ENCODE measurements around the gene RGL1.
A peak's percentile ranks its signal among the peaks of the same experiment; 100 is the strongest.

Gene RGL1

GRCh38 chr1:183880531-183881243, 75.8 kb downstream of the RGL1 start (continued):
- TF ChIP-seq ZNF132 (tag by site-specific recombination; IDR thresholded peaks at IDR 0.05; ENCODE audit: borderline replicate concordance), result no peak
- TF ChIP-seq ZFP3 (tag by site-specific recombination; IDR thresholded peaks at IDR 0.05; ENCODE audit: low read depth), result no peak
- TF ChIP-seq, protein P1, sequence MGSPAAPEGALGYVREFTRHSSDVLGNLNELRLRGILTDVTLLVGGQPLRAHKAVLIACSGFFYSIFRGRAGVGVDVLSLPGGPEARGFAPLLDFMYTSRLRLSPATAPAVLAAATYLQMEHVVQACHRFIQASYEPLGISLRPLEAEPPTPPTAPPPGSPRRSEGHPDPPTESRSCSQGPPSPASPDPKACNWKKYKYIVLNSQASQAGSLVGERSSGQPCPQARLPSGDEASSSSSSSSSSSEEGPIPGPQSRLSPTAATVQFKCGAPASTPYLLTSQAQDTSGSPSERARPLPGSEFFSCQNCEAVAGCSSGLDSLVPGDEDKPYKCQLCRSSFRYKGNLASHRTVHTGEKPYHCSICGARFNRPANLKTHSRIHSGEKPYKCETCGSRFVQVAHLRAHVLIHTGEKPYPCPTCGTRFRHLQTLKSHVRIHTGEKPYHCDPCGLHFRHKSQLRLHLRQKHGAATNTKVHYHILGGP (tag by site-specific recombination; IDR thresholded peaks at IDR 0.05), result no peak
- no peak for TF ChIP-seq GFI1B (tag by site-specific recombination; IDR thresholded peaks at IDR 0.05)
- no peak for TF ChIP-seq RBAK (tag by site-specific recombination; IDR thresholded peaks at IDR 0.05)

GRCh38 chr1:183881387-183882131, 76.6 kb downstream of the RGL1 start:
- peaks cover 0 to 15% of the 10 kb centered on the region in 2 experiments; a peak in 1 of 3 replicates for H3K36me3 ChIP-seq (ENCODE audit: control insufficient read depth in 2 of 2, insufficient read depth in 1 of 2, low read length in 2 of 2)
- CTCF ChIA-PET, result interaction anchor here (0.6 to 1.3 kb wide), 5 partner anchors 17 to 399 kb away, joined by 3 to 4 read pairs (median 3); no protein-coding TSS in a partner anchor
- POLR2A ChIA-PET, result interaction anchor here (0.6 to 1.2 kb wide), 3 partner anchors 12 to 75 kb away, joined by 3 to 5 read pairs (median 3); no protein-coding TSS in a partner anchor
- TF ChIP-seq, protein P2, sequence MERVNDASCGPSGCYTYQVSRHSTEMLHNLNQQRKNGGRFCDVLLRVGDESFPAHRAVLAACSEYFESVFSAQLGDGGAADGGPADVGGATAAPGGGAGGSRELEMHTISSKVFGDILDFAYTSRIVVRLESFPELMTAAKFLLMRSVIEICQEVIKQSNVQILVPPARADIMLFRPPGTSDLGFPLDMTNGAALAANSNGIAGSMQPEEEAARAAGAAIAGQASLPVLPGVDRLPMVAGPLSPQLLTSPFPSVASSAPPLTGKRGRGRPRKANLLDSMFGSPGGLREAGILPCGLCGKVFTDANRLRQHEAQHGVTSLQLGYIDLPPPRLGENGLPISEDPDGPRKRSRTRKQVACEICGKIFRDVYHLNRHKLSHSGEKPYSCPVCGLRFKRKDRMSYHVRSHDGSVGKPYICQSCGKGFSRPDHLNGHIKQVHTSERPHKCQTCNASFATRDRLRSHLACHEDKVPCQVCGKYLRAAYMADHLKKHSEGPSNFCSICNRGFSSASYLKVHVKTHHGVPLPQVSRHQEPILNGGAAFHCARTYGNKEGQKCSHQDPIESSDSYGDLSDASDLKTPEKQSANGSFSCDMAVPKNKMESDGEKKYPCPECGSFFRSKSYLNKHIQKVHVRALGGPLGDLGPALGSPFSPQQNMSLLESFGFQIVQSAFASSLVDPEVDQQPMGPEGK (tag by site-specific recombination; IDR thresholded peaks at IDR 0.05), result peak; percentile 53; the same call in 1 of the 2 replicates
- TF ChIP-seq, protein P3, sequence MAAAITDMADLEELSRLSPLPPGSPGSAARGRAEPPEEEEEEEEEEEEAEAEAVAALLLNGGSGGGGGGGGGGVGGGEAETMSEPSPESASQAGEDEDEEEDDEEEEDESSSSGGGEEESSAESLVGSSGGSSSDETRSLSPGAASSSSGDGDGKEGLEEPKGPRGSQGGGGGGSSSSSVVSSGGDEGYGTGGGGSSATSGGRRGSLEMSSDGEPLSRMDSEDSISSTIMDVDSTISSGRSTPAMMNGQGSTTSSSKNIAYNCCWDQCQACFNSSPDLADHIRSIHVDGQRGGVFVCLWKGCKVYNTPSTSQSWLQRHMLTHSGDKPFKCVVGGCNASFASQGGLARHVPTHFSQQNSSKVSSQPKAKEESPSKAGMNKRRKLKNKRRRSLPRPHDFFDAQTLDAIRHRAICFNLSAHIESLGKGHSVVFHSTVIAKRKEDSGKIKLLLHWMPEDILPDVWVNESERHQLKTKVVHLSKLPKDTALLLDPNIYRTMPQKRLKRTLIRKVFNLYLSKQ (tag by site-specific recombination; IDR thresholded peaks at IDR 0.05; ENCODE audit: borderline replicate concordance), result no peak
- TF ChIP-seq, protein P4, sequence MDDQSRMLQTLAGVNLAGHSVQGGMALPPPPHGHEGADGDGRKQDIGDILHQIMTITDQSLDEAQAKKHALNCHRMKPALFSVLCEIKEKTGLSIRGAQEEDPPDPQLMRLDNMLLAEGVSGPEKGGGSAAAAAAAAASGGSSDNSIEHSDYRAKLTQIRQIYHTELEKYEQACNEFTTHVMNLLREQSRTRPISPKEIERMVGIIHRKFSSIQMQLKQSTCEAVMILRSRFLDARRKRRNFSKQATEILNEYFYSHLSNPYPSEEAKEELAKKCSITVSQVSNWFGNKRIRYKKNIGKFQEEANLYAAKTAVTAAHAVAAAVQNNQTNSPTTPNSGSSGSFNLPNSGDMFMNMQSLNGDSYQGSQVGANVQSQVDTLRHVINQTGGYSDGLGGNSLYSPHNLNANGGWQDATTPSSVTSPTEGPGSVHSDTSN (CRISPR knock-in tag; IDR thresholded peaks at IDR 0.05), result no peak
- no peak for TF ChIP-seq ZNF530 (tag by site-specific recombination; IDR thresholded peaks at IDR 0.05; ENCODE audit: low read depth)
- no peak for TF ChIP-seq ZNF302 (tag by site-specific recombination; IDR thresholded peaks at IDR 0.05; ENCODE audit: low read depth)
- no peak for TF ChIP-seq ZFP3 (tag by site-specific recombination; IDR thresholded peaks at IDR 0.05; ENCODE audit: low read depth)
- TF ChIP-seq, protein P5, sequence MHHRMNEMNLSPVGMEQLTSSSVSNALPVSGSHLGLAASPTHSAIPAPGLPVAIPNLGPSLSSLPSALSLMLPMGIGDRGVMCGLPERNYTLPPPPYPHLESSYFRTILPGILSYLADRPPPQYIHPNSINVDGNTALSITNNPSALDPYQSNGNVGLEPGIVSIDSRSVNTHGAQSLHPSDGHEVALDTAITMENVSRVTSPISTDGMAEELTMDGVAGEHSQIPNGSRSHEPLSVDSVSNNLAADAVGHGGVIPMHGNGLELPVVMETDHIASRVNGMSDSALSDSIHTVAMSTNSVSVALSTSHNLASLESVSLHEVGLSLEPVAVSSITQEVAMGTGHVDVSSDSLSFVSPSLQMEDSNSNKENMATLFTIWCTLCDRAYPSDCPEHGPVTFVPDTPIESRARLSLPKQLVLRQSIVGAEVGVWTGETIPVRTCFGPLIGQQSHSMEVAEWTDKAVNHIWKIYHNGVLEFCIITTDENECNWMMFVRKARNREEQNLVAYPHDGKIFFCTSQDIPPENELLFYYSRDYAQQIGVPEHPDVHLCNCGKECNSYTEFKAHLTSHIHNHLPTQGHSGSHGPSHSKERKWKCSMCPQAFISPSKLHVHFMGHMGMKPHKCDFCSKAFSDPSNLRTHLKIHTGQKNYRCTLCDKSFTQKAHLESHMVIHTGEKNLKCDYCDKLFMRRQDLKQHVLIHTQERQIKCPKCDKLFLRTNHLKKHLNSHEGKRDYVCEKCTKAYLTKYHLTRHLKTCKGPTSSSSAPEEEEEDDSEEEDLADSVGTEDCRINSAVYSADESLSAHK (tag by site-specific recombination; IDR thresholded peaks at IDR 0.05), result no peak
- peak; percentile 36; the same call in 1 of the 2 replicates for TF ChIP-seq PRDM1 (tag by site-specific recombination; IDR thresholded peaks at IDR 0.05)
- TF ChIP-seq, protein P6, sequence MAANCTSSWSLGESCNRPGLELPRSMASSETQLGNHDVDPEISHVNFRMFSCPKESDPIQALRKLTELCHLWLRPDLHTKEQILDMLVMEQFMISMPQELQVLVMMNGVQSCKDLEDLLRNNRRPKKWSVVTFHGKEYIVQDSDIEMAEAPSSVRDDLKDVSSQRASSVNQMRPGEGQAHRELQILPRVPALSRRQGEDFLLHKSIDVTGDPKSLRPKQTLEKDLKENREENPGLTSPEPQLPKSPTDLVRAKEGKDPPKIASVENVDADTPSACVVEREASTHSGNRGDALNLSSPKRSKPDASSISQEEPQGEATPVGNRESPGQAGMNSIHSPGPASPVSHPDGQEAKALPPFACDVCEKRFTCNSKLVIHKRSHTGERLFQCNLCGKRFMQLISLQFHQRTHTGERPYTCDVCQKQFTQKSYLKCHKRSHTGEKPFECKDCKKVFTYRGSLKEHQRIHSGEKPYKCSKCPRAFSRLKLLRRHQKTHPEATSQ (tag by site-specific recombination; IDR thresholded peaks at IDR 0.05), result no peak
- TF ChIP-seq ZEB2 (tag by site-specific recombination; IDR thresholded peaks at IDR 0.05), result peak; percentile 86
- peak; percentile 58 for TF ChIP-seq ZBTB21 (tag by site-specific recombination; IDR thresholded peaks at IDR 0.05)
- no peak for TF ChIP-seq ZNF23 (tag by site-specific recombination; IDR thresholded peaks at IDR 0.05; ENCODE audit: borderline replicate concordance)
- TF ChIP-seq ZNF433 (tag by site-specific recombination; IDR thresholded peaks at IDR 0.05; ENCODE audit: low read depth), result no peak
- no peak for TF ChIP-seq ZNF677 (tag by site-specific recombination; IDR thresholded peaks at IDR 0.05)
- TF ChIP-seq BCL11A (tag by site-specific recombination; IDR thresholded peaks at IDR 0.05; ENCODE audit: low read depth), result no peak
- 0 out of 2 replicates have a peak, but pooled peaks have one; percentile 36 for TF ChIP-seq GLIS1 (tag by site-specific recombination; IDR thresholded peaks at IDR 0.05)
- no peak for TF ChIP-seq KLF16 (tag by site-specific recombination; IDR thresholded peaks at IDR 0.05)
- no peak for TF ChIP-seq ZSCAN16 (tag by site-specific recombination; IDR thresholded peaks at IDR 0.05)

More at GRCh38 chr1:183881387-183882131, 76.6 kb downstream of the RGL1 start:
- Histone ChIP-seq H3K9me3 (ENCODE audit: control insufficient read depth, insufficient read depth, low read depth, low read length) (no peaks in the 10 kb centered on the region), H3K27ac (ENCODE audit: extremely low read depth, low read depth, low read length) (no peak overlapping the region), H3K4me1 (ENCODE audit: control insufficient read depth, insufficient read depth, low read length) (peaks cover 23% of the 10 kb centered on the region), H3K4me3 (ENCODE audit: low read depth, low read length) (no peak overlapping the region)
